ENCODE measurements around the gene TCEAL2. TPM values are rescaled to one million over a fixed set of nuclear protein-coding genes. Genes with fewer than 3 reads are reported as not detected.
"Not testable (repeated sequence)": the region's sequence is repeated elsewhere in the genome, so short reads cannot be mapped to it uniquely, and the experiment has no call there.

TCEAL2 gene
- total and polyA plus RNA-seq, 10 of the 15 experiments (the other 5 are each of a cell fraction or from before 2014, with no cell fraction given) = not detected

DNA sequence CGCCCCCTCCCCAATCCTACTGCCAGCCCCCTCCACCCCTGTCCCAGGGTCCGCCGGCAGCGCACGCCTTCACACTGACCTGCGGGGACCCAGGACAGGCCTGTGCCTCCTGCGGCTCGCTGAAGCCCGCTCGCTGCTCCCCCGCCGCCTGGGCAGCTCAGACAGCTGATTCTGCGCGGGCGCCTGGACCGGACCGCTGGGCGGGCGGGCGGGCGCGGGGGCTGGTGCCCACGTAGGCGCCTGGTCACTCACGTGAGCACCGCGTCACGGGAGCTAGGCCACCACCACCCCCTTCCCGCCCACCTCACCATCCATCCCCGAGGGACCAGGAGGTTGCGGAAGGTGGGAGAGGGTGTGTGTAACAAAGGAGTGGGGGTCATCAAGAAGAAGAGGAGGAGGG, 16.8 kb downstream of the TCEAL2 start, which contains the start of gene TCEAL6:
Gene TCEAL6, minus strand, starts transcription at position 208 of the 400 bp plus-strand sequence.
- H3K4me1 ChIP-seq (ENCODE audit: control insufficient read depth, insufficient read depth, low read length); RAD21 ChIA-PET (ENCODE audit: unreplicated experiment); H2AFZ ChIP-seq (ENCODE audit: control insufficient read depth, low read depth, low read length); H3K27me3 ChIP-seq (replicated peaks in 1 of 2; ENCODE audit: control insufficient read depth in 2 of 2, insufficient read depth in 2 of 2, low read length in 1 of 2); SMC1A ChIA-PET (ENCODE audit: uncharacterized antibody, unreplicated experiment); H3K4me3 ChIP-seq; FAIRE-seq; DNase-seq (ENCODE audit: low read depth, low spot score); CTCF ChIA-PET; H4K20me1 ChIP-seq (ENCODE audit: control insufficient read depth, insufficient read depth); POLR2A ChIA-PET; intact Hi-C loops (cut with micrococcal nuclease; ENCODE audit: unreplicated experiment); H3K79me2 ChIP-seq (ENCODE audit: control insufficient read depth, insufficient read depth, low read length); H3K4me2 ChIP-seq (ENCODE audit: control insufficient read depth, insufficient read depth); H3K36me3 ChIP-seq (ENCODE audit: control insufficient read depth in 2 of 2, insufficient read depth in 2 of 2, low read length in 1 of 2); H3K9ac ChIP-seq (ENCODE audit: control insufficient read depth, insufficient read depth, low read length); H3K9me3 ChIP-seq (replicated peaks; ENCODE audit: control insufficient read depth, insufficient read depth, low read length); H3K27ac ChIP-seq (ENCODE audit: control insufficient read depth, insufficient read depth); BruUV-seq (replicated peaks); ATAC-seq: not testable (repeated sequence)
- 21% methylated on average over 2 of the region's 31 CpGs for WGBS (ENCODE audit: insufficient coverage, insufficient replicate concordance, low lambda C conversion rate, missing lambda C conversion rate)
- in situ Hi-C loops (cut with MboI) = loop anchor here (25.0 kb wide), 2 partner anchors 720 to 1045 kb away; no protein-coding TSS in a partner anchor

GRCh38 chrX:102154218-102154860, 28.9 kb downstream of the TCEAL2 start:
- DNase-seq (ENCODE audit: low read depth, low spot score) (no peak), ATAC-seq (no peak), FAIRE-seq (no peak)
- ChIA-PET POLR2A (no interaction called here), CTCF (no interaction called here), SMC1A (ENCODE audit: uncharacterized antibody, unreplicated experiment) (no interaction called here), RAD21 (ENCODE audit: unreplicated experiment) (no interaction called here)
- peak overlapping the region; percentile 30; the same call in 1 of the 2 replicates for H3K4me2 ChIP-seq (ENCODE audit: control insufficient read depth, insufficient read depth)
- peak overlapping the region; percentile 44; the same call in 1 of the 2 replicates for H2AFZ ChIP-seq (ENCODE audit: control insufficient read depth, low read depth, low read length)
- no peaks in the 10 kb centered on the region for H3K4me1 ChIP-seq (ENCODE audit: control insufficient read depth, insufficient read depth, low read length)
- no peak overlapping the region for H3K9ac ChIP-seq (ENCODE audit: control insufficient read depth, insufficient read depth, low read length)
- no peaks in the 10 kb centered on the region for H3K79me2 ChIP-seq (ENCODE audit: control insufficient read depth, insufficient read depth, low read length)
- WGBS (ENCODE audit: insufficient coverage, insufficient replicate concordance, low lambda C conversion rate, missing lambda C conversion rate) = 22% methylated on average over 11 of the region's 11 CpGs
- in situ Hi-C loops (cut with MboI) = no loop called here
- peak in 2 of 3 experiments; percentile 6 to 28; a peak in 2 of 6 replicates for TF ChIP-seq CTCF (IDR thresholded peaks at IDR 0.05 in 2 of 3, conservative IDR thresholded peaks at IDR 0.05 in 1 of 3; ENCODE audit: control insufficient read depth in 2 of 3, extremely low read depth in 1 of 3, insufficient read depth in 1 of 3, low read depth in 3 of 3, low read length in 3 of 3)
- TF ChIP-seq SRF (IDR thresholded peaks at IDR 0.05; ENCODE audit: low read depth in 2 of 2, low read length in 2 of 2) = no peak
- TF ChIP-seq RAD21 (IDR thresholded peaks at IDR 0.05; ENCODE audit: insufficient read depth, low read depth, low read length) = 0 out of 2 replicates have a peak, but pooled peaks have one; percentile 5
- TF ChIP-seq MYB (IDR thresholded peaks at IDR 0.05; ENCODE audit: borderline replicate concordance, low read depth, low read length) = no peak
- no peak for TF ChIP-seq BCL3 (IDR thresholded peaks at IDR 0.05; ENCODE audit: borderline replicate concordance, insufficient read depth, low read depth, low read length, poor library complexity, severe bottlenecking)
- TF ChIP-seq POLR2AphosphoS5 (IDR thresholded peaks at IDR 0.05; ENCODE audit: low read length) = no peak
- H4K20me1 ChIP-seq (ENCODE audit: control insufficient read depth, insufficient read depth) = no peaks in the 10 kb centered on the region
- no peaks in the 10 kb centered on the region for H3K36me3 ChIP-seq (ENCODE audit: control insufficient read depth in 2 of 2, insufficient read depth in 2 of 2, low read length in 1 of 2)
- no TSS peak for BruUV-seq (replicated peaks)
- H3K9me3 ChIP-seq (replicated peaks; ENCODE audit: control insufficient read depth, insufficient read depth, low read length) = no peaks in the 10 kb centered on the region; the same call in 2 of the 3 replicates
- no peak overlapping the region for H3K4me3 ChIP-seq
- H3K27ac ChIP-seq (ENCODE audit: control insufficient read depth, insufficient read depth) = no peak overlapping the region
- intact Hi-C loops (cut with micrococcal nuclease; ENCODE audit: unreplicated experiment) = loop anchor here (10.0 kb wide), 1 partner anchor 710 kb away; no protein-coding TSS in a partner anchor
- H3K27me3 ChIP-seq (replicated peaks in 1 of 2; ENCODE audit: control insufficient read depth in 2 of 2, insufficient read depth in 2 of 2, low read length in 1 of 2) = no peaks in the 10 kb centered on the region

All from GM12878 (cell line).